ENCODE results near the gene BAD.

DNA sequence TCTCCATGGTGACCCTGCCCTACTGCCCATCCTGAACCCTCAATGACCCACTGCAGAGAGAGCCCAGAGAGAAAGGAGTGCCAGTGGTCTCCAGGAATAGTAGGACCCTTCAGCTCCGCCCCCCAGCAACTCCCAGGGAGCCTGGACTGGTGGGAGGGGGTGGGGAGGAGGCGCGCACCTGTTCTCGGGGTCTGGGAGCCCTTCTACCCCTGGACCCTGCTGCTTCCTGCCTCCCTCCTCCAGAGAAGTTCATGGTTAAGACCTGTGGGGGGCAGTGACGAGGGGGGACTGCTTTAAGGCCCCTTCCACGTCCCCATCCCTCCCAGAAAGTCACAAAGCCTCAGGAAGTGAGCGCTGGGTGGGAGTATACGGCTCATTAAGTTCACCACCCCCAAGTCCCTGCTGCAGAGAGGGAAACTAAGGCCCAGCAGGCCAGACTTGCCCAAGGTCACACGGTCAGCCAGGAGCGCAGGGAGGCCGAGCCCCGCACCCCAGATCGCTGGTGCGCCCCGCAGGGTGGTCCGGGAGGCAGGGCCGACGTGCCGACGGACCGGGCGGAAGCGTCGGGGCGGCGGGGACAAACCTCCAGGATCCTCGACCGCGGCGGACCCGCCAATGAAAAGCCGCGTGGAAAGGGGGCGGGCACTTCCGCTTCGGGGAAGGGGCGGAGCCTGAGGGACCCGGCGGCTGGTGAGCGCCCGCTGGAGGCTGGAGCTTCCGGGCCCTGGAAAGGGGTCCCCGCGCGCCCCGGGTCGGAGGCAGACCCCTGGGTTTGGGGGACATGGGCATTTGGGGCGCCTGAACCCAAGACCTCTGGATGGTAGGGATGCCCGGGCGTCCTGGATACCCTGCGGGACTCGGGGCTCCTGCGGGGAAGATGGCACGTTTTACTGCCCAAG is 58.6 kb downstream of the BAD start, which contains the start of the genes NUDT22 and TRPT1:
- TF ChIP-seq, protein P1, sequence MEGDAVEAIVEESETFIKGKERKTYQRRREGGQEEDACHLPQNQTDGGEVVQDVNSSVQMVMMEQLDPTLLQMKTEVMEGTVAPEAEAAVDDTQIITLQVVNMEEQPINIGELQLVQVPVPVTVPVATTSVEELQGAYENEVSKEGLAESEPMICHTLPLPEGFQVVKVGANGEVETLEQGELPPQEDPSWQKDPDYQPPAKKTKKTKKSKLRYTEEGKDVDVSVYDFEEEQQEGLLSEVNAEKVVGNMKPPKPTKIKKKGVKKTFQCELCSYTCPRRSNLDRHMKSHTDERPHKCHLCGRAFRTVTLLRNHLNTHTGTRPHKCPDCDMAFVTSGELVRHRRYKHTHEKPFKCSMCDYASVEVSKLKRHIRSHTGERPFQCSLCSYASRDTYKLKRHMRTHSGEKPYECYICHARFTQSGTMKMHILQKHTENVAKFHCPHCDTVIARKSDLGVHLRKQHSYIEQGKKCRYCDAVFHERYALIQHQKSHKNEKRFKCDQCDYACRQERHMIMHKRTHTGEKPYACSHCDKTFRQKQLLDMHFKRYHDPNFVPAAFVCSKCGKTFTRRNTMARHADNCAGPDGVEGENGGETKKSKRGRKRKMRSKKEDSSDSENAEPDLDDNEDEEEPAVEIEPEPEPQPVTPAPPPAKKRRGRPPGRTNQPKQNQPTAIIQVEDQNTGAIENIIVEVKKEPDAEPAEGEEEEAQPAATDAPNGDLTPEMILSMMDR (IDR thresholded peaks at IDR 0.05): no peak
- no peak for TF ChIP-seq EZH2 (IDR thresholded peaks at IDR 0.05)
